T-helper 17 cell (primary cell): Measurements from ENCODE around the gene SLC38A3. TPM values are rescaled to one million over a fixed set of nuclear protein-coding genes. Genes with fewer than 3 reads are reported as not detected.
A peak's percentile ranks its signal among the peaks of the same experiment; 100 is the strongest.
"Not testable (repeated sequence)": the region's sequence is repeated elsewhere in the genome, so short reads cannot be mapped to it uniquely, and the experiment has no call there.

Experiments used
- ATAC-seq: fragments of 150-1000 bp; cut with Tn5 transposase; 2 replicates; pipeline ENCODE4 v1.10.0; 2021; ENCODE audit warnings: mild to moderate bottlenecking, moderate library complexity
- DNase-seq, 3 donors: peaks; one replicate each; pipeline versions ENCODE4 v3.0.0 to v3.0.0-alpha.2; 2020 to 2021
- H3K9me3 ChIP-seq: one replicate; pipeline ENCODE4 v1.7.0; 2013; ENCODE audit warnings: low read length, mild to moderate bottlenecking; ENCODE audit not compliant: control insufficient read depth, poor library complexity, severe bottlenecking
- H3K27ac Mint-ChIP-seq: one replicate; pipeline ENCODE4 v1.8.0; 2022; ENCODE audit warnings: mild to moderate bottlenecking, moderate library complexity, mixed read lengths
- H3K27me3 Mint-ChIP-seq: one replicate; pipeline ENCODE4 v1.8.0; 2022; ENCODE audit warnings: mixed read lengths
- H3K36me3 Mint-ChIP-seq: one replicate; pipeline ENCODE4 v1.8.0; 2022; ENCODE audit warnings: low read depth, mixed read lengths
- H3K4me1 Mint-ChIP-seq: one replicate; pipeline ENCODE4 v1.8.0; 2022; ENCODE audit warnings: mild to moderate bottlenecking, mixed read lengths
- H3K4me3 Mint-ChIP-seq: one replicate; pipeline ENCODE4 v1.8.0; 2022; ENCODE audit warnings: mild to moderate bottlenecking, moderate library complexity, mixed read lengths
- total RNA-seq, 4 donors: library from RNA in 2 of 4; stranded (reverse) in 2 of 4; gene quantifications; one replicate each; pipeline ENCODE4 v1.2.3 and lab custom pipeline; 2022 to 2026

SLC38A3 gene
- total RNA-seq, 2 donors from 2014 or later, result 0.78 TPM; not detected in 1

GRCh38 chr3:50227390-50228183, 22.5 kb downstream of the SLC38A3 start:
- H3K27me3 Mint-ChIP-seq, result no peaks in the 10 kb centered on the region
- H3K9me3 ChIP-seq, result no peaks in the 10 kb centered on the region
- ATAC-seq, result peak; percentile 83

GRCh38 chr3:50228184-50228763, 23.2 kb downstream of the SLC38A3 start:
- H3K9me3 ChIP-seq, H3K36me3 Mint-ChIP-seq, ATAC-seq, H3K27me3 Mint-ChIP-seq, DNase-seq: not testable (repeated sequence)
- peak overlapping the region; percentile 87 for H3K27ac Mint-ChIP-seq
- H3K4me1 Mint-ChIP-seq, result peaks cover 33% of the 10 kb centered on the region
- peak overlapping the region; percentile 97 for H3K4me3 Mint-ChIP-seq

More at GRCh38 chr3:50227390-50228183, 22.5 kb downstream of the SLC38A3 start:
- Mint-ChIP-seq H3K4me3 (peak overlapping the region; percentile 97), H3K36me3 (no peaks in the 10 kb centered on the region), H3K4me1 (peaks cover 30% of the 10 kb centered on the region), H3K27ac (peak overlapping the region; percentile 87)
- DNase-seq, result peak; percentile 90 to 92 (median 90)

- peak overlapping the region; percentile 74 for H3K27ac Mint-ChIP-seq
- ATAC-seq (no peak), DNase-seq (no peak)
- H3K4me1 Mint-ChIP-seq, result peaks cover 35% of the 10 kb centered on the region
- no peak overlapping the region for H3K4me3 Mint-ChIP-seq
- H3K9me3 ChIP-seq, result no peaks in the 10 kb centered on the region
- H3K27me3 Mint-ChIP-seq, result no peaks in the 10 kb centered on the region
- H3K36me3 Mint-ChIP-seq, result no peaks in the 10 kb centered on the region
Measured at GRCh38 chr3:50229490-50229889, 24.4 kb downstream of the SLC38A3 start.

- Mint-ChIP-seq H3K4me3 (no peak overlapping the region), H3K27me3 (no peaks in the 10 kb centered on the region), H3K36me3 (no peaks in the 10 kb centered on the region), H3K27ac (peak overlapping the region; percentile 75), H3K4me1 (peaks cover 32% of the 10 kb centered on the region)
- ATAC-seq, result no peak
- no peaks in the 10 kb centered on the region for H3K9me3 ChIP-seq
- no peak for DNase-seq
Measured at GRCh38 chr3:50230104-50230793, 25.2 kb downstream of the SLC38A3 start.

GRCh38 chr3:50230794-50231125, 25.7 kb downstream of the SLC38A3 start:
- no peaks in the 10 kb centered on the region for H3K9me3 ChIP-seq
- DNase-seq (no peak), ATAC-seq (no peak)
- Mint-ChIP-seq H3K27ac (peak overlapping the region; percentile 75), H3K36me3 (no peaks in the 10 kb centered on the region), H3K4me1 (peaks cover 34% of the 10 kb centered on the region), H3K4me3 (no peak overlapping the region), H3K27me3 (no peaks in the 10 kb centered on the region)

GRCh38 chr3:50231581-50231980, 26.5 kb downstream of the SLC38A3 start:
- H3K9me3 ChIP-seq, result no peaks in the 10 kb centered on the region
- Mint-ChIP-seq H3K36me3 (no peaks in the 10 kb centered on the region), H3K4me3 (no peak overlapping the region), H3K4me1 (peaks cover 29% of the 10 kb centered on the region), H3K27ac (no peak overlapping the region), H3K27me3 (no peaks in the 10 kb centered on the region)
- ATAC-seq (no peak), DNase-seq (no peak)

- Mint-ChIP-seq H3K4me1 (peaks cover 29% of the 10 kb centered on the region), H3K36me3 (peaks cover 6% of the 10 kb centered on the region), H3K4me3 (no peak overlapping the region), H3K27me3 (no peaks in the 10 kb centered on the region), H3K27ac (no peak overlapping the region)
- ATAC-seq (no peak), DNase-seq (no peak)
- no peaks in the 10 kb centered on the region for H3K9me3 ChIP-seq
Measured at GRCh38 chr3:50232303-50232702, 27.2 kb downstream of the SLC38A3 start.

- H3K36me3 Mint-ChIP-seq, result peaks cover 7% of the 10 kb centered on the region
- DNase-seq (no peak), ATAC-seq (no peak)
- H3K9me3 ChIP-seq, result no peaks in the 10 kb centered on the region
- no peaks in the 10 kb centered on the region for H3K27me3 Mint-ChIP-seq
- peak overlapping the region; percentile 52 for H3K4me3 Mint-ChIP-seq
- H3K27ac Mint-ChIP-seq, result peak overlapping the region; percentile 68
- peaks cover 25% of the 10 kb centered on the region for H3K4me1 Mint-ChIP-seq
Measured at GRCh38 chr3:50233176-50233575, 28.1 kb downstream of the SLC38A3 start.

GRCh38 chr3:50235716-50236483, 30.8 kb downstream of the SLC38A3 start, which contains the start of gene GNAI2:
Gene GNAI2, plus strand, starts transcription at chr3:50236204. Its CDS starts 132 bp downstream, at chr3:50236336.
- ATAC-seq (peak; percentile 91), DNase-seq (peak; percentile 97 to 99 (median 97))
- Mint-ChIP-seq H3K4me1 (peaks cover 36% of the 10 kb centered on the region), H3K4me3 (peak within 1 kb of the TSS; percentile 99), H3K36me3 (peaks cover 7% of the 10 kb centered on the region), H3K27me3 (no peaks in the 10 kb centered on the region), H3K27ac (peak within 1 kb of the TSS; percentile 95)
- H3K9me3 ChIP-seq, result no peaks in the 10 kb centered on the region

- peaks cover 38% of the 10 kb centered on the region for H3K4me1 Mint-ChIP-seq
Measured at GRCh38 chr3:50236484-50237132, 31.5 kb downstream of the SLC38A3 start.

GRCh38 chr3:50237133-50237651, 32.1 kb downstream of the SLC38A3 start:
- H3K9me3 ChIP-seq, result no peaks in the 10 kb centered on the region
- peaks cover 42% of the 10 kb centered on the region for H3K4me1 Mint-ChIP-seq
- ATAC-seq (no peak), DNase-seq (no peak)
- H3K27ac Mint-ChIP-seq, result peak overlapping the region; percentile 95
- H3K27me3 Mint-ChIP-seq, result no peaks in the 10 kb centered on the region
- peak overlapping the region; percentile 99 for H3K4me3 Mint-ChIP-seq
- peaks cover 7% of the 10 kb centered on the region for H3K36me3 Mint-ChIP-seq

More at GRCh38 chr3:50236484-50237132, 31.5 kb downstream of the SLC38A3 start:
- DNase-seq (no peak), ATAC-seq (no peak)
- Mint-ChIP-seq H3K27ac (peak overlapping the region; percentile 95), H3K36me3 (peaks cover 7% of the 10 kb centered on the region), H3K4me3 (peak overlapping the region; percentile 99), H3K27me3 (no peaks in the 10 kb centered on the region)
- no peaks in the 10 kb centered on the region for H3K9me3 ChIP-seq
